ENCODE data around the gene ZNF521.
"Not testable (repeated sequence)": the region's sequence is repeated elsewhere in the genome, so short reads cannot be mapped to it uniquely, and the experiment has no call there.

ZNF521 gene

DNA sequence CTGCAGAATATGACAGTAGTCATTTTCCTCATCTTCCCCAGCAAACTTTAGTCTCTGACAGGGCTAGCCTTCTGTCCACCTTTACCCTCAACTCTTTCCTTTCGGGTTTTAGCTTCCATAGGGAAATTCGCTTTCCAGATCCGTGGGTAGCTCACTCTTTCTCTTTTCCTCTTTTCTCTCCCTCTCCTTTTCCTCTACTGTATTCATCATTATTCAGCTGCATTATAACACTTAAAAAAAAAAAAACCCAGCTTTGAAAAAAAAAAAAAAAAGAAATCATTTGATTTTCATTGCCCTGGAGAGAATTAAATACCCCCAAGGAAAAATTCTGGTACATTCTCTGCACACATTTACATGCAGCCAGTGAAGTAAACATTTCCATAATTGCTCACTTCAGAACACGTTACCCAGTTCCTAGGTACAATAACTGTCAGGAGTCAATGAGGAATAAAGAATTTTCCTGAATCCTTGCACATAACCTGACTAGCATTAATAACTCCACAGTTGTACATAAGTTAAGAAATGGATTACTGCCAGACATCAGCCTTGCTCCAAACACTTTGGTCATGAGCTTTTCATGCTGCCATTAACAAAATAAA lies 63.5 kb downstream of the ZNF521 start:
- no peak for DNase-seq

DNA sequence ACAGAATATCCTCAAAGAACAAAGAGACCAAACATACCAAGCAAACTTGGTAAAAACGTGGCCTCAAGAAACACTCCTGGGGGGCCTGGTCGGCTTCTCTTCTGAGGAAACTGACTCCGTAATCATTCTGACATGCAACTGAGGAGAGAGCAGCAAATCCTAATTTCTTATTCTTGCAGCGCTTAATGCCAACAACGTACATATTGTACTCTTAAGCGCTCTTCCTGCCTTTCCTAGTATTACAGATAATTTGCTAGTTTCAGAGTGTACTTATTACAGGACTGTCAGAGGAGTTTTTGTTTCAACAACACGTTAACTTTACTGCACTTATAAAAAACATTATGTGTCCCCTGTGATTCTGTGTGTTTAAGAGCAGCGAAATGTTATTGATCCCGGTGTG lies 64.9 kb downstream of the ZNF521 start:
- no peak for DNase-seq

DNA sequence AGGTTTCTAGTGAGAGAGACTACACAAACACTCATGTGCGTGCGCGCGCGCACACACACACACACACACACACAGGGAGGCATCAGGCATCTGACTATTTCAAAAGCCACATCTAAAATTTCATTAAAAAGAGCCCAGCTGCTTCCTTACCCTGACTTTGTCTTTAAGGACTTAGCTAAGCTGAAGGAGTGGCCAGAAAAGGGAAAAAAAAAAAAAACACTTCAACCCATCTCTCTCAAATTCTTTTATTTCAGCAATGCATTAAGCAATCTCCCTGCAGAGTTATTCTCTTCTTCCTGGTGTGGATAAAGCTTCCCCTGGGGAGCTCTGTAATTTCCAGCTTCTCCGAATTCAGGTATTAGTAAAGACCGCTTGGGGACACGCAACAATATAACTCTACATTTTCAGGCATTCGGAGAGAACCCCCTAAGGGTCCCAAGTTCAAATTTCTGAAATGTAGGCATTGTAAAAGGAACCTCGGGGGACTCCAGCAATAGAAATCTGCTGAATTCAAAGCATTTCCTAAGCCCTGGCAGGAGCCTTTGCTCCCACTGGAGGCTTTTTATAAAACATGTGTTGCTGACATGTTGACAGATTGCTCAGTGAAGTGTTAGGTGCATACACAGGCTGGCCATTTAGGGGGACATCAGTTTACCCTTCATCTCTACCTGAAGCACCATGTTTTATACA lies 67.0 kb downstream of the ZNF521 start:
- DNase-seq: peak; percentile 72

DNA sequence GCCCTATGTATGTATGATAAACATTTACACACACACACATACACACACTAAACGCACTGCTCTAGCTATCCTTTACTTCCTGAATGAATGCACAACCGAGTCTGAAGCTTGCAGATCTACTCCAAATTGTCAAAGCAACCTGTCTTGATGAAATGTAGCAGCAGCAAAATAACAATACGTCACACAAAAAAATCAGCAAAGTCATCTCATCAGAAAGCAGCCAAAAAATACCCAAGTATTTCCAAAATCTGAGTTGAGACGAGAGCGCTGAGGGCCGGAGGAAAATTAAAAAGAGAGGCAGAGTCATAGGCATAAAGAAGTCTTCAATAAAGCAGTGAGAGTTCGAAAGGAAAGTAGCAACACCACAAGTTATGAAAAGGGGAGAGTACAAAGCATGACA lies 67.7 kb downstream of the ZNF521 start:
- no peak for DNase-seq

DNA sequence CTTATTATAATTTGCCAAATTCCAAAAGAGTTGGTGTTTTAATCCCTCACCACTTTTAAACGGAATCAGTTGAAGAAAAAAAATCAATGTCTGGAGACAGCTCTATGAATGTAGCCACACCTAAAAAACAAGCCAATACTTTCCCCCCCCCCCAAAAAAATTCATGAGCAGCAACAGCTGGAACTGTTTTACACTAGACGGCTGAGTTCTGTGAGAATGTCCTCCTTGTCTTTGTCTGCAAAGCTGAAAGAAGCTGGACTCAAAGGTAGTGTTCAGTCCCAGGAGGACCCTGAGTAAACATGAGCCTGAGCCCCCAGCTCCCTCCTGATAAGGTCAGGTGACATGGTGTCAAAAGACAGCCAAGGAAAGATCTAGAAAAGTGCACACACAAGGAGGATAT lies 68.2 kb downstream of the ZNF521 start:
- DNase-seq: peak; percentile 21

DNA sequence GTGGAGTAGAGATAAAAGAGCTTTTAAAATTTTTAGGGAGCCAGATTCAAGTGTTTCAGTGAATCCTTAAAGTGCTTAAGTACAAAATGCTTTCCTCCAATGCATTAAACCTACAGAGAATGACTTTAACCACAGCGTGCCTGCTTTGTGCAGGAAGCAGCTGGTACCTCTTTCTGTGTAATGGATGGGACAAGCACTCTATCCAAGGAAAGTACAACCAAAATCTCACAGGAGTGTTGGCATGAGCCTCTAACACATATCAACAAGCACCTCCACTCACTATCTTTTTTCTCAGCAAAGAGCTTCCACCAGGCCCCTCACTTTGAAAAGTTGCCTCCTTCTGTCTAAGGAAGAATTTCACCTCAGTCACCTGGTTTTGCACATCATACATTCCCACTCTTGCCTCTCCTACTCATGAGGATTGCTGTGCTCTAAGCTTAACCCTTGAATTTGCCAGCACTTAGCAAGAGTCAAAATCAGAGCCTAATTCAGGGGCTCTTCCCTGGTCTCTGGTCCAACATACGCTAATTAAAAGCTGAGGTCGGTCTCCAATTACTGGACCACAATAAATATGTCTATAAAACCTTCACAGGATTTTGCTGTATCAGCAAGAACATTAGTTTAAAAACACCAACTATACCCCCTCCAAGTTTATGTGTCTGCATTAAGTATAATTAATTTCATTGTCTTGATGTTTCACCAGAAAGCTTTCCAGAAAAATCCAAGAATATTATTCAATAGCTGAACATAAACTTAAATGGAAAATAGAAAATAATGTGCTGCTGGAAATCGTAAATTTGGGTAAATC lies 68.9 kb downstream of the ZNF521 start:
- no peak for DNase-seq

DNA sequence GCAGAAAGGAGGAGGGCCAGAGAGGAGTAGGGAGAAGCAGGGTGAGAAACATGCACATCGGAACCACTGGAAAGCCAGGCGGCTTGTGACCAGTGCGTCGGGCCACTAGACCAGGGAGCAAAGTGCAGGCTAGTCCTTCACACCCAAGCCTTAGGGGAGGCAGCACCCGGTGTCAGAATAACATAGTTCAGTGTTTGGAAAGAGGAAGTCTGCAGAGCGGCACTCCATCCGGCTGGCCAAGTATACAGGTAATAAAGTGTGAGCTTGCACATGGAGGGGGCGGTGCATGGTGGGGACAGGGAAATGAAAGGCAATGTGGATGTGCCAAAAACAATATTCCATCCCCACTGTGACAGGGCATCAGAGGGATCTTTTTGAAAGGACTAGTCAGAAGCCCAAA lies 69.7 kb downstream of the ZNF521 start:
- no peak for DNase-seq

DNA sequence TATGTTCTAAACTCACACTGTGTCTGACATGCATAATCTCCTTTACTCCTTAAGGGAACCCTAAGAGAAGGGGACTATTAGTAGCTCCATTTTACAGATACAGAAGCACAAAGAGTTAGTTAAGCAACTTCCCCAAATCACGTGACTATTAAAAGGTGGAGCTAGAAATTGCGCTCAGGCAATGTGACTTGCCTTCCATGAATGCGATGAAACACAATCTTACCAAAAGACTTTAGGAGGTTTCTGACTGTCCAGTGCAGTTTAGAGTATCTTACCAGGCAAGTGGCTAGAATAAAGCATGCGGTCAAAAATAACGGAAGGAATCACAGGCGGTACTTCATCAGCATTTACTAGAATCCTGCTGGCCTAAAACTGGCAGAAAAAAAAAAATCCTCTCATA lies 70.4 kb downstream of the ZNF521 start:
- no peak for DNase-seq

DNA sequence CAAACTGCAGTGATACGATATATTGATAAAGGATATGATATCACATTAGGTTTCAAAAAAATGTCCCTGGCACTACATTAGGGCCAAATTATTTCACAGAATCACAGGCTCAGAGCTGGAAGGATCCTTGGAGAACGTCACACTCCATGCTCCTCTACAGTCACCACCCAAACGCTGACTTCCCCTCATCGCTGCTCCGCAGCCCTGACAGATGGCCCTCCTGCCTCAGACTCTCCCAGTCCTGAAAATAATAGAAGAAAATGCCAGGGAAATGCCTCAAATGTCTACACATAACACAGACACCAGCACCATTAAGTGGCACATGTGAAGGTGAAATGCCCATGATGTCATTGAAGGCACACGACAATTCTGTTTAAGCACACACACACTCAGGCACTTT lies 72.0 kb downstream of the ZNF521 start:
- no peak for DNase-seq

DNA sequence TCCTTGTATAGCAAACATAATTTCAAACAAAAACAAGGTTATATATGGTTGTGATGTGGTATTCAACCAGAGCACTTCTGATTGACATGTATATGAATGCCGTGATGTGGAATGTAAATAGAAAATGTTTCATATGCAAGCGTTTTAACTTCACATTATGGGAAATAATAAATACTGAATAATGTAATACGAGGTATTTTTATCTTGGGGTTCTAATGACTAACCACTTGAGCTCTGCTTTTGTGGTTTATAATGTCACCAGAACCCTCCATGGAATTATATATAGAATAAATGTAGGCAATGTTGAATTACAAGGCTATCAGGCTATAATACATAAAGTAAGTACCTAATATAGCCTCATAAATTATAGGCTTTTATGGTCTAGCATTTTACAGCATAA lies 72.4 kb downstream of the ZNF521 start:
- peak; percentile 55 for DNase-seq

DNA sequence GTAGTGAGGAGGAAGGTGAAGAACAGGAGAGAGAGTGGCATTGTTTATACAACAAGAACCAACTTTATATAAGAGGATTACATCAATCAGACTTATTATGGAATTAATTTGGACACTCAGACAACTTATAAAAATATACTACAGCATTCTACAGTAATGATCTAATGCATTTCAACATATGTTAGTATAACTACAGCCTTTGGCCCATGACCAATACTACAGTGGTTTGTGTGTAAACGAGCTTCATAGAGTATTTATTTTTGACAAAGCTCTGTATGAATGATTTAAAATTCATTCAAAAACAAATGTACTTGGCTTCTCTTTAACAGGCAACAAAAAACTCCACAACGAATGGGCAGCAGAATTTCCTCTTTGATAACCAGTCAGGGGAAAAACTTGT lies 72.8 kb downstream of the ZNF521 start:
- peak; percentile 84 for DNase-seq

DNA sequence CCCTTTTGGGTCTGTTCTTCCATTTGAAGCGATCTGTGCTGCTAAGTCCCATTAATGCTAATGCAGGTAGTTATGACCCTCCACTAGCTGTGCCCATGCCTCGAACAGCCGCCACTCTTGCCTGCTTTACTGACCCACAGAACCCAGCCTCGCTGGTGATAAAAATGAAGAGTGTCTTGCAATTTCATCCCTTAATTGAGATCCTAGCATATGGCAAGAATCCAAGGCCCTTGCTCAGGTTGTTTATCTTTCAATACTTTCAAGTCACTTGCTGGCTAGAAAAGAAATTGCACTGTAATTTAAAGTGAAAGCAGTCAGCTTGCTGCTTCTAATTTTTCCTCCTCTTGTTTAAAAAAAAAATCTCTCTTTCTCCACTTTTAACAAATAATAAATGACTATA lies 73.6 kb downstream of the ZNF521 start:
- DNase-seq: no peak

DNA sequence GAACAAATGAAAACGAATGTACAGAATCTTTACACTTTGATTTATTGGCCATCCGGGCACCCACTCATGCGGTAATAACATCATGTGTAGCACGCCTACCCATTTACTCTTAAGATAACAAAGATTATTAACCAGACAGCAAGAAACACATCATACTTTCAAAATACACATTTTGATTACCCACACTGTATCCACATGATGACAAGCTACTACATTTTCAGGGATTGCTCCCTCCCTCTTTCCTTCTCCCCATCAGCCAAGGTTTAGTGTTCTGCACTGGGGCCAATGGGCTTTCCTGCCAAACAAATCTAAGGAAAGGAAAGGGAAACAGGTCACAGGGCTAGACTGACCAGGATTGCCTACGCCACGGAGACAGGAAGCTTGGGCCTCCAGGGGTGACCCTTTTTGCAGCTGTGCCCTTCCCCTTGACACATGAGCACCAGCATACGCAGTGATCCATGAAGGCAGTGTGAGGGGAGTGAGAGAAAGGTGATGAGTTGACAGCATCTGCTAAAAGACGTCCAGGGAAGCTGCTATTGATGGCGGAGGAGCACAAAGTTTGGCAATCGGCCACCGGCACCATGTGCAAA lies 76.5 kb downstream of the ZNF521 start:
- no peak for DNase-seq

DNA sequence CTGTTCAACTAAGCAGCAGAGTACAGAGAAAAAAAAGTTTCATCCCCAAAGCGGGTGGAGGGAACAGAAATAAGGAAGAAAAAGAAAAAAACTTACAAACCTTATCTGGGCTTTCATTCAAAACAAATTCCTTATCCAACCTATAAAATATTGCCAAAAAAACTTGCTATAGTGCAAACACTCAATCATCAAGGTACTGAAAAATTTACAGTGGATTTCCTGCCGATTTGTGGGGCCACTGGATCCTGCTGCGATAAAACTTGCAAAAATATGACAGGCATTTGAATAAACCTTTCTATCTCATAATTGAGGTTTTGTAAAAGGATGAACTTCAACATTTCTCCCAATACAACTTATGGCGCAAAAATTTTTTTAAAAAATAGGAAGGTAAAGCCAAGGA lies 77.0 kb downstream of the ZNF521 start:
- DNase-seq: no peak

DNA sequence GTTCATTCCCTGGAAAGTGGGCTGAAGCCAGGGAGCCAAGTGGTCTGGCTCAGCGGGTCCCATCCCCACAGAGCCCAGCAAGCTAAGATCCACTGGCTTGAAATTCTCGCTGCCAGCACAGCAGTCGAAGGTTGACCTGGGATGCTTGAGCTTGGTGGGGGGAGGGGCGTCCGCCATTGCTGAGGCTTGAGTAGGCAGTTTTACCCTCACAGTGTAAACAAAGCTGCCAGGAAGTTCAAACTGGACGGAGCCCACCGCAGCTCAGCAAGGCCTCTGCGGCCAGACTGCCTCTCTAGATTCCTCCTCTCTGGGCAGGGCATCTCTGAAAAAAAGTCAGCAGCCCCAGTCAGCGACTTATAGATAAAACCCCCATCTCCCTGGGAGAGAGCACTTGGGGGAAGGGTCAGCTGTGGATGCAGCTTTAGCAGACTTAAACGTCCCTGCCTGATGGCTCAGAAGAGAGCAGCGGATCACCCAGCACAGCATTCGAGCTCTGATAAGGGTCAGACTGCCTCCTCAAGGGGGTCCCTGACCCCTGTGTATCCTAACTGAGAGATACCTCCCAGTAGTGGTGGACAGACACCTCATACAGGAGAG lies 84.9 kb downstream of the ZNF521 start:
- not testable (repeated sequence) for DNase-seq

DNA sequence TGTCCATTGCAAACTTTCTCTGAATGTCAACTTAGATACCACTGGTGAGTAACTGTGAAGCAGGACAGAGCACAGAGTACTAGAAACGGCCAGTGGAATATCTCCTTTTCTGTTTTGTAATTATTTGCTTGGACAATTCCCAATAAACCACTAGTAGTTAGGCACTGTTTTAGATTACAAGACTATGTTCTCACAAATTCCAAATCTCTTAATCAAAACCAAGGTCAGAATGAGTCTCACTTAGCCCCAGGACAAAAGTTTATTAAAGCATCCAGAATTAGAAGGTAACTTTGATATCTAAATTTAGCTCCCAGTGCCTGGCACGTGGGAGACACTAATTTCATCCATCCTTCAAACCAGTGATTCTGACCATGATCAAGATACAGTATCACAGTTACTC lies 89.0 kb downstream of the ZNF521 start:
- DNase-seq: peak; percentile 53

DNA sequence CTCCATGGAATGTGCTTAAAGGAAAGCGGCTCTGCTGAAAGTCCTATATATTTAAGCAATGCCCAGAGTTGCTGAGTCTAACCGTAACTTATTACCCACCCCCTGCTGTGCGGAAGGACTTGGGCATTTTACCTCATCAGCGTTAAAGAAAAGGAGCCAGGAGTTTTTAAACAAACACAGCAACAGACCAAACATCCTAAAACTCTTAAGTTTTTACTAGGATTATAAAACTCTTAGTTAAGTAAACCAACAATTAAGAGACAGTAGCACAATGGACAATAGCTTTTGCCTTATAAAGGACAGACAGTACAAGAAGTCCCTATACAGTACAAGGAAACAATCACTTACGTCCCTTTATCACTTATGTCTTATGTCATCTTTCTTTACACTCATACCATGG lies 90.2 kb downstream of the ZNF521 start:
- no peak for DNase-seq

DNA sequence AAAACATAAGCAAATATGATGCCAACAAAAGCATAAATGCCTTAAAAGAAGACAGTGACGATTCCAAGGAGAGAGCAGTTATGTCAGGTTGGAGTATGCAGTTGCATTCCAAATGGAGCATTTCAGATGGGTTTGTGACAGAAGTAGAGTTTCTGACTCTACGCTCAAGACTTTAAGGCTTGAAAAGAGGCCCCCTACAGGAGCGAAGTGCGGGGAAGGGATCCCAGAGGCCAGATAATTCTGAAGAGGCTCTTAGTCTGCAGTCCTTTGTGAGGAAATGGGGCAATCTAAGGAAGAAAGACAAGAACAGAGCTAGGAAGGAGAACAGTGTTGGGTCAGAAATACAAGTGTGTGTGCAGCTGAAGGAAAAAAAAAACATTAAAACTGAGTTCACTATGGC lies 95.5 kb downstream of the ZNF521 start:
- no peak for DNase-seq

DNA sequence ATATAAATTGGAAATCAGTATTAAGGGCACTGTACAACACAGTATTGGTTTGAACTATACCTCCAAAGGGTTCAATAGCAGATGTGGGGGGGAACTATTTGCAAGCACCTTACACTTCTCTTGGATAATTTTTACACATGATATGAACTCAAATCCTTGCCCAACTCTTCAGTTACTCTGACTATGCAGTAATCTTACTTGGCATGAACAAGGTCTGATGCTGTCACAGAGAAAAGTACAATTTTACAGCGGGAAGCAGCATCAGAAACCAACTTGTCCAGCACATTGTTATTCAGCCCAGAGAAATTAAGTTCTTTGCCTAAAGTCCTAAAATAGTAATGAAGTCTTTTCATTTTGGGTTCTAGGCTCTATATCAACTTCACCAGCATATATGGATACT lies 98.2 kb downstream of the ZNF521 start:
- DNase-seq: no peak

DNA sequence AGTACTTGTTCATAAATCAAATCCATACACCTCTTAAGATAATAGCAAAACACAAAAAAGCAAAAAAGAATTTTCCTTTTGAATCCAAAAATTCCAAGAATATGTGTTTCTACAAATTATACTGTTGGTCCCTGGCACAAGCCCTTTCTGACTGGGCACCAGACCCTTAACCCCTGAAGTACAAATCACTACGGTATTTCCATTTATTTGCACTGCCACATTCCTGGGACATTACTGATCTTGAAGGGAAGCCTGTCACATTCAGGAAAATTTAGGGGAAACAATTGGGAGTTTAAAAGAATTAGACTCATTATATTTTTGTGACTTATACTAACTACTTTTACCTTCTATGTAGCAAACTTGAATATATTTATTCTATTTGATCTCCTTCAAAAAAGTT lies 98.8 kb downstream of the ZNF521 start:
- DNase-seq: no peak

DNA sequence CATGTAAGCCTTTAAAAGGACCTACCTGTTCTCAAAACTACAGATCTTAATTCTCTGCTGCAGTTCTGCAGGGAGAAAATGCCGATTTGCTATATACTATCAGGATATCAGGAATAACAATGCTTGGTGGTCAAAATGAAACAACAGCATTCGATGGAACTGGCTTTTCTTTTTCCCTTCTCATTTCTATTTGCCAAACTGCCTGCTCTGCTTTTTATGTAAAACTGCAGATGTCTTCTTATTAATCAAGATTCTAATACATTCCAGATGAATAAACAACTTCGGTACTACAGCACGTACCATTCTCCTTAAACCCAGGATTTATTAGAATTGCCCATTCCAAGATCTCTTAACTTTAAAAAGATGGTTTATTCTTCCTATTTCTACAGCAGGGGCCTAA lies 100.9 kb downstream of the ZNF521 start:
- no peak for DNase-seq

DNA sequence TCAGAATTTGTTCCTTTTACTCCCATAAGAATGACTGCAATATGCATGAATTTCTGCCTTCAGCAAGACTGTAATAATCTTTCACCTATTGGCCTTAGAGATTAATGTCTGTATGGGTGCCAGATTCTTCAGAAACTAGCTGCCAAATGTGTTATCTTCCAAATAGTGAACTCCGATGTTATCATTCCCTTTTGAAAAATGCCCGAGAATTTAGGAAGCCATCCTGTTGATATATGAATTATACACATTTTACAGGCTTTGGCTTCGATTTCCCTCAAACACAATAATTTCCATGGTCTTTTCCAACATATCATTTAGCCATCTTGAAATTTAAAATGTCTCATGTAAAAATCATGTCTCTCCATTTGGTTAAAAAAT lies 101.5 kb downstream of the ZNF521 start:
- DNase-seq: no peak

DNA sequence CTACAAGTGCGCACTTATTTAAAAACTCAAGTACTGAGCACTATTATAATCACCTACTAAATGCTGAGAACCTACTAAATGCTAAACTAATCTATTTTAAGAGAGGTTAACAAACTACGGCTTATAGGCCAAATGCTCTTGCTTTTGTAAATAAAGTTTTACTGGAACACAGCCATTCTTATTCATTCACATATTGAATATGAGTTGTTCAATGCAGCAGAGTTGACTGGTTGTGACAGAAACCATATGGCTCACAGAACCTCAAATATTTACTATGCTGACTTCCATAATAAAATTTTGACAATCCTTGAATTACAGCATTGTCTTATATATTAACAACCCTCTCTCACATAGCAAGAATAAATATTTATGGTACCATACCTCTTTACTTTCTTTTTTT lies 103.2 kb downstream of the ZNF521 start:
- no peak for DNase-seq

Measured in fibroblast of skin of scalp (primary cell).